Measurements from ENCODE around the gene CDC16. TPM values are rescaled to one million over a fixed set of nuclear protein-coding genes. Genes with fewer than 3 reads are reported as not detected.

Gene CDC16
- total and polyA plus RNA-seq, 2 donors (not counting 1 experiment from before 2014, with no cell fraction given), result 94.8 to 127 TPM

DNA sequence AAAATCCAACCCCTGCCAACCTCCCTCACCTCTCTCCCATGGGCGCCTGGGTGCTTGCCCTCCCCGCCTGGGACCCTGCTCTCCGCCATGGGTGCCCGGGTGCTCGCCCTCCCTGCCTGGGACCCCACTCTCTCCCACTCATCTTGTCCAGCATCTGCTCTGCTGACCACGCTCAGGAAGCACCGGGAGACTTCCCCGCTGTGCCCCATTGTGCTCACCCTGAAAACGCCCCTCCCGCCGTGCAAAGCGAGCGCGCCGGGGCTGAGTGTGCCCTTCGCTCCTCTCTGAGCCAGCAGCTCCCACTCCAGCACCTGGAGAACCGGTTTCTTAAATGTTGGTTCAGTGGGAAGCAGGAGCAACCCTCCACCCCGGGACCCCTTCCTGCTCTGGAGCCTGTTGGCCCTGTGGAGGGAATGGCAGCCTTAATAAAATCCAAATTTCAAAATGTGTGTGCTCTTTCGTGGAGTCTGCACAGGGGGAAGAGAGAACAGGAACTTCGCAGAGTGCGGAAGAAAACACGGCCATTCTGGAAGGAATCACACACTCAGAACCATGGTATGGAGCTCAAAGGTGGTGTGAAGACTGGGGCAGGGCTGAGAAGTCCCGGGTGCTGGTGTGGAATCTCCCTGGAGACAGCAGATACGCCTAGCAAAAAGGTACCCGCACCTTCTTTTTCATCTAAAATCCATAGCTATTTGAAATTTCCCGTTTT lies 23.1 kb upstream of the CDC16 start:
- TF ChIP-seq, protein P1, sequence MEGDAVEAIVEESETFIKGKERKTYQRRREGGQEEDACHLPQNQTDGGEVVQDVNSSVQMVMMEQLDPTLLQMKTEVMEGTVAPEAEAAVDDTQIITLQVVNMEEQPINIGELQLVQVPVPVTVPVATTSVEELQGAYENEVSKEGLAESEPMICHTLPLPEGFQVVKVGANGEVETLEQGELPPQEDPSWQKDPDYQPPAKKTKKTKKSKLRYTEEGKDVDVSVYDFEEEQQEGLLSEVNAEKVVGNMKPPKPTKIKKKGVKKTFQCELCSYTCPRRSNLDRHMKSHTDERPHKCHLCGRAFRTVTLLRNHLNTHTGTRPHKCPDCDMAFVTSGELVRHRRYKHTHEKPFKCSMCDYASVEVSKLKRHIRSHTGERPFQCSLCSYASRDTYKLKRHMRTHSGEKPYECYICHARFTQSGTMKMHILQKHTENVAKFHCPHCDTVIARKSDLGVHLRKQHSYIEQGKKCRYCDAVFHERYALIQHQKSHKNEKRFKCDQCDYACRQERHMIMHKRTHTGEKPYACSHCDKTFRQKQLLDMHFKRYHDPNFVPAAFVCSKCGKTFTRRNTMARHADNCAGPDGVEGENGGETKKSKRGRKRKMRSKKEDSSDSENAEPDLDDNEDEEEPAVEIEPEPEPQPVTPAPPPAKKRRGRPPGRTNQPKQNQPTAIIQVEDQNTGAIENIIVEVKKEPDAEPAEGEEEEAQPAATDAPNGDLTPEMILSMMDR (IDR thresholded peaks at IDR 0.05), result no peak
- no peak for TF ChIP-seq EZH2 (IDR thresholded peaks at IDR 0.05; ENCODE audit: borderline replicate concordance, insufficient read depth, low read depth, low read length, poor library complexity, severe bottlenecking)
- no peak for DNase-seq
- H3K9ac ChIP-seq (ENCODE audit: low read length), result no peak overlapping the region
- Mint-ChIP-seq H3K9me3 (ENCODE audit: insufficient read depth) (no peaks in the 10 kb centered on the region), H3K27me3 (peaks cover 38% of the 10 kb centered on the region), H3K4me1 (peaks cover 2% of the 10 kb centered on the region), H3K4me3 (no peak overlapping the region), H3K27ac (no peak overlapping the region)
- intact Hi-C loops (cut with micrococcal nuclease), result no loop called here
- WGBS (ENCODE audit: insufficient coverage), result 72% methylated on average over 25 of the region's 26 CpGs
- H3K27me3 ChIP-seq (replicated peaks in 1 of 4; ENCODE audit: control extremely low read depth in 1 of 4, control insufficient read depth in 3 of 4, insufficient read depth in 4 of 4, low read length in 3 of 4), result peaks cover 0 to 25% (median 10%) of the 10 kb centered on the region in 4 experiments
- peaks cover 0 to 10% (median 0%) of the 10 kb centered on the region in 3 donors for H3K9me3 ChIP-seq (ENCODE audit: control extremely low read depth in 1 of 3, control insufficient read depth in 2 of 3, insufficient read depth in 1 of 3, low read length in 2 of 3)
- POLR2A ChIA-PET, result no interaction called here
- H3K36me3 ChIP-seq (replicated peaks in 1 of 2; ENCODE audit: control extremely low read depth in 1 of 2, control insufficient read depth in 1 of 2, extremely low read depth in 1 of 2, insufficient read depth in 2 of 2, low read length in 1 of 2), result no peaks in the 10 kb centered on the region
- no peaks in the 10 kb centered on the region for H4K20me1 ChIP-seq (ENCODE audit: control insufficient read depth, insufficient read depth, low read length, poor library complexity, severe bottlenecking)
- no peak overlapping the region for H2AFZ ChIP-seq (ENCODE audit: insufficient read depth, low read depth, low read length, poor library complexity, severe bottlenecking)
- no peaks in the 10 kb centered on the region for H3K4me1 ChIP-seq (ENCODE audit: control insufficient read depth in 2 of 2, insufficient read depth in 2 of 2, low read length in 2 of 2)
- H3K27ac ChIP-seq (ENCODE audit: low read length in 2 of 2), result no peak overlapping the region
- H3K4me2 ChIP-seq (replicated peaks; ENCODE audit: low read depth, low read length, poor library complexity, severe bottlenecking), result no peak overlapping the region
- ATAC-seq (ENCODE audit: low read depth), result no peak
- H3K4me3 ChIP-seq (ENCODE audit: control extremely low read depth in 1 of 5, extremely low read depth in 1 of 5, insufficient read depth in 1 of 5, low read depth in 2 of 5, low read length in 4 of 5), result no peak overlapping the region
- CTCF ChIA-PET, result interaction anchor here (0.6 to 2.3 kb wide), 3 partner anchors 13 to 42 kb away, joined by 3 to 14 read pairs (median 3); no protein-coding TSS in a partner anchor
- no peaks in the 10 kb centered on the region for H3K79me2 ChIP-seq (ENCODE audit: control insufficient read depth, insufficient read depth, low read length)

DNA sequence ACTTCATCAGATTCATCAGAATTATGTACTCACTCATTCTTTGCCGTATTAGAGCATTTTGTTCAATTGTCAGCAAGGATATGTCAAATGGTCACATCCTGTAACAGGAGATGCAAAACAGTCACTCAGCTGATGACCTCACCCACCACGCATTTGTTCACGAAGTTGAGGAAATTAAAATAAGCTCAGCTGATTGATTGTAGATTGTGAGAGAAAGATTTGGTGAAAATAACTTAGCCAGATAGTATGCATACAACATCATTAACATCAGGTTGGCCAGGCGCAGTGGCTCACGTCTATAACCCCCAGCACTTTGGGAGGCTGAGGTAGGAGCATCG lies 22.6 kb upstream of the CDC16 start:
- peaks cover 38% of the 10 kb centered on the region for H3K27me3 Mint-ChIP-seq
- H3K4me1 Mint-ChIP-seq, result peaks cover 2% of the 10 kb centered on the region
- Histone ChIP-seq H3K27ac (ENCODE audit: low read length in 2 of 2) (no peak overlapping the region), H3K36me3 (replicated peaks in 1 of 2; ENCODE audit: control extremely low read depth in 1 of 2, control insufficient read depth in 1 of 2, extremely low read depth in 1 of 2, insufficient read depth in 2 of 2, low read length in 1 of 2) (no peaks in the 10 kb centered on the region), H3K4me1 (ENCODE audit: control insufficient read depth in 2 of 2, insufficient read depth in 2 of 2, low read length in 2 of 2) (no peaks in the 10 kb centered on the region), H2AFZ (ENCODE audit: insufficient read depth, low read depth, low read length, poor library complexity, severe bottlenecking) (no peak overlapping the region), H3K27me3 (replicated peaks in 1 of 4; ENCODE audit: control extremely low read depth in 1 of 4, control insufficient read depth in 3 of 4, insufficient read depth in 4 of 4, low read length in 3 of 4) (peaks cover 0 to 25% (median 10%) of the 10 kb centered on the region in 4 experiments), H3K4me3 (ENCODE audit: control extremely low read depth in 1 of 5, extremely low read depth in 1 of 5, insufficient read depth in 1 of 5, low read depth in 2 of 5, low read length in 4 of 5) (no peak overlapping the region), H3K9me3 (ENCODE audit: control extremely low read depth in 1 of 3, control insufficient read depth in 2 of 3, insufficient read depth in 1 of 3, low read length in 2 of 3) (peaks cover 0 to 5% (median 0%) of the 10 kb centered on the region in 3 donors), H3K79me2 (ENCODE audit: control insufficient read depth, insufficient read depth, low read length) (no peaks in the 10 kb centered on the region), H3K9ac (ENCODE audit: low read length) (no peak overlapping the region), H3K4me2 (replicated peaks; ENCODE audit: low read depth, low read length, poor library complexity, severe bottlenecking) (no peak overlapping the region), H4K20me1 (ENCODE audit: control insufficient read depth, insufficient read depth, low read length, poor library complexity, severe bottlenecking) (no peaks in the 10 kb centered on the region)
- ChIA-PET POLR2A (no interaction called here), CTCF (interaction anchor here (0.6 to 2.3 kb wide), 5 partner anchors 8 to 86 kb away, joined by 3 to 14 read pairs (median 3); no protein-coding TSS in a partner anchor)
- 79% methylated on average over 3 of the region's 6 CpGs for WGBS (ENCODE audit: insufficient coverage)
- no peak overlapping the region for H3K27ac Mint-ChIP-seq
- no peaks in the 10 kb centered on the region for H3K9me3 Mint-ChIP-seq (ENCODE audit: insufficient read depth)
- H3K4me3 Mint-ChIP-seq, result no peak overlapping the region
- no peak for TF ChIP-seq EZH2 (IDR thresholded peaks at IDR 0.05; ENCODE audit: borderline replicate concordance, insufficient read depth, low read depth, low read length, poor library complexity, severe bottlenecking)
- TF ChIP-seq, protein P1 (IDR thresholded peaks at IDR 0.05), result no peak
- no peak for ATAC-seq (ENCODE audit: low read depth)
- intact Hi-C loops (cut with micrococcal nuclease), result no loop called here
- DNase-seq, result no peak

Data from B cell (primary cell).